Fibroblast of peridontal ligament (primary cell): ENCODE results near the gene RAD51B.

Experiments
- DNase-seq: peaks from one replicate; pipeline ENCODE4 v3.0.0-alpha.2; 2010; ENCODE audit errors: extremely low read depth

RAD51B gene

GRCh38 chr14:68486033-68486732, 666.6 kb downstream of the RAD51B start:
- no peak for DNase-seq

- DNase-seq: no peak
Observed at GRCh38 chr14:68486809-68487208, 667.2 kb downstream of the RAD51B start.

GRCh38 chr14:68487805-68488590, 668.4 kb downstream of the RAD51B start:
- DNase-seq: no peak

- no peak for DNase-seq
Observed at GRCh38 chr14:68491793-68492192, 672.2 kb downstream of the RAD51B start.

- DNase-seq: no peak
Observed at GRCh38 chr14:68492381-68493151, 673.0 kb downstream of the RAD51B start.

- no peak for DNase-seq
Observed at GRCh38 chr14:68493152-68493911, 673.8 kb downstream of the RAD51B start.

GRCh38 chr14:68495101-68496039, 675.8 kb downstream of the RAD51B start:
- no peak for DNase-seq

- DNase-seq: peak; percentile 61
Observed at GRCh38 chr14:68497011-68497410, 677.4 kb downstream of the RAD51B start.

- no peak for DNase-seq
Observed at GRCh38 chr14:68499451-68499850, 679.9 kb downstream of the RAD51B start.

- DNase-seq: no peak
Observed at GRCh38 chr14:68501171-68501570, 681.6 kb downstream of the RAD51B start.

GRCh38 chr14:68501614-68502052, 682.1 kb downstream of the RAD51B start:
- DNase-seq: no peak

- no peak for DNase-seq
Observed at GRCh38 chr14:68502230-68502629, 682.7 kb downstream of the RAD51B start.

GRCh38 chr14:68503186-68503825, 683.7 kb downstream of the RAD51B start:
- DNase-seq: no peak

GRCh38 chr14:68504861-68505260, 685.3 kb downstream of the RAD51B start:
- DNase-seq: no peak

- DNase-seq: no peak
Observed at GRCh38 chr14:68506021-68506644, 686.6 kb downstream of the RAD51B start.

- DNase-seq: no peak
Observed at GRCh38 chr14:68506645-68507419, 687.3 kb downstream of the RAD51B start.

GRCh38 chr14:68507544-68508081, 688.0 kb downstream of the RAD51B start:
- DNase-seq: no peak

GRCh38 chr14:68508581-68508980, 689.0 kb downstream of the RAD51B start:
- DNase-seq: no peak
